Transverse colon (tissue), 4 donors: ENCODE measurements around the gene MAP3K8. TPM values are rescaled to one million over a fixed set of nuclear protein-coding genes. Genes with fewer than 3 reads are reported as not detected.

Experiments
- DNase-seq: peaks from one replicate; pipeline ENCODE4 v3.0.0-alpha.2; 2019
- H3K27ac ChIP-seq, 4 donors: fragments of 200-600 bp; sonication (generic); 2 replicates each; pipeline ENCODE4 v1.5.1; 2016 to 2018; ENCODE audit warnings: inconsistent platforms in 4 of 4
- H3K27me3 ChIP-seq: fragments of 200-600 bp; sonication (generic); 2 replicates; pipeline ENCODE4 v1.5.1; 2017; ENCODE audit warnings: inconsistent platforms
- H3K36me3 ChIP-seq, 4 donors: fragments of 200-600 bp; sonication (generic); 2 replicates each; pipeline ENCODE4 v1.5.1; 2017 to 2019; ENCODE audit warnings: inconsistent platforms in 4 of 4
- H3K4me1 ChIP-seq, 4 donors: fragments of 200-600 bp; sonication (generic); 2 replicates each; pipeline ENCODE4 v1.5.1; 2017 to 2020; ENCODE audit warnings: inconsistent platforms in 4 of 4
- H3K4me3 ChIP-seq, 4 donors: fragments of 200-600 bp; sonication (generic); 1 replicate in 1 of 4; 2 replicates in 3 of 4; pipeline versions ENCODE4 v1.5.1 to v1.6.1; 2017 to 2019; ENCODE audit warnings: inconsistent platforms in 4 of 4
- H3K9me3 ChIP-seq, 2 donors: fragments of 200-600 bp; sonication (generic); 2 replicates each; pipeline ENCODE4 v1.5.1; 2017 to 2019; ENCODE audit warnings: inconsistent platforms in 2 of 2
- CTCF ChIP-seq, 5 experiments: fragments of 200-600 bp in 3 of 5; fragments of 450-650 bp in 2 of 5; sonication (generic) in 3 of 5; IDR thresholded peaks; 1 replicate in 2 of 5; 2 replicates in 3 of 5; pipeline ENCODE4 v1.5.1; 2016 to 2017; ENCODE audit warnings: antibody characterized with exemption in 5 of 5, inconsistent platforms in 3 of 5, mild to moderate bottlenecking in 2 of 5, moderate library complexity in 1 of 5
- EP300 ChIP-seq: sonication (generic); formaldehyde crosslinking; IDR thresholded peaks from one replicate; pipeline ENCODE4 v1.6.1; 2017; ENCODE audit warnings: antibody characterized with exemption, low read depth
- POLR2A ChIP-seq: fragments of 450-650 bp; IDR thresholded peaks from one replicate; pipeline ENCODE4 v1.6.1; 2016; ENCODE audit warnings: antibody characterized with exemption, mild to moderate bottlenecking, moderate library complexity
- POLR2AphosphoS5 ChIP-seq, 3 donors: sonication (generic); formaldehyde crosslinking; IDR thresholded peaks; one replicate each; pipeline ENCODE4 v1.6.1; 2016; ENCODE audit warnings: antibody characterized with exemption in 3 of 3
- WGBS, 2 donors: methylation state at CpG; one replicate each; pipeline ENCODE4 v1.1.5; 2018; ENCODE audit warnings: low coverage in 1 of 2; 5-methylcytosine and 5-hydroxymethylcytosine counted together
- in situ Hi-C, 4 donors: fragments of 200-750 bp; cut with MboI; loops; one replicate each; pipeline versions ENCODE4 v1.15.0 to v1.15.1; 2017; ENCODE audit warnings: low sequenced_read_pairs in 3 of 4, low pct_ligation_motif_present in 1 of 4, low pct_unique_long_range_greater_than_20kb in 1 of 4
- intact Hi-C: fragments of 100-400 bp; cut with DNase I; formaldehyde crosslinking; loops from one replicate; pipeline ENCODE4 v1.15.1; 2023; ENCODE audit warnings: low total_unique reads
- total RNA-seq, 4 donors: library from RNA; depleted of rRNA; stranded (reverse); fragments of >200 nt; gene quantifications; one replicate each; pipeline ENCODE4 v1.1.0, GENCODE V29; 2016

The MAP3K8 gene
- total RNA-seq, 4 donors from 2014 or later = 2.2 to 26.7 (median 11.8) TPM

DNA sequence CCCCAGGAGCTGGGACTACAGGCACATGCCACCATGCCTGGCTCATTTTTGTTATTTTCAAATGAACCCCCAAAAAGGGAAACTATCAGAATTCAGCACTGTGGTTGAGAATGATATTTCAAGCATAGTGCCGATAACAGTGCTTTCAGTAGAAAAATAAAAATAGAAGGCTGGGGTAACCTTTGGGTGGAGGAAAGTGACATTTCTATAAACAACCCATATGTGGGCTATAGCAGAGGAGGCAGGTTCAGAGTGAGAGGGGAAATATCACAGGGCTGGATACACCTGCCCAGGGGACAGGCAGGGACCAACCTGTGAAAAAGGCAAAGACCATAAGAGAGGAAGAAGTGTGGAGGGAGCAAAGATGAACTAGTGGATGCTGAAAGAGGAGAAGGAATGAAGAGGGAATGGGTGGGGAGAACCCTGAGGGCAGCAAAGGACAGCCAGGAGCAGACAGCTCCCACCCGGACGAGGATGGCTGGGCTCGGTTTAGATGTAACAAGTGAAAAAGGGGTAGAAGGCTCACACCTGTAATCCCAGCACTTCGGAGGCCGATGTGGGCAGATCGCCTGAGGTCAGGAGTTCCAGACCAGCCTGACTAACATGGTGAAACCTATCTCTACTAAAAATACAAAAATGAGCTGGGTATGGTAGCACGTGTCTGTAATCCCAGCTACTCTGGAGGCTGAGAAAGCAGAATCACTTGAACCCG, 56.5 kb downstream of the MAP3K8 start:
- intact Hi-C loops = no loop called here
- Histone ChIP-seq H3K9me3 (no peaks in the 10 kb centered on the region), H3K27me3 (no peaks in the 10 kb centered on the region), H3K36me3 (no peaks in the 10 kb centered on the region), H3K4me1 (peaks cover 0 to 9% (median 0%) of the 10 kb centered on the region in 4 donors), H3K4me3 (no peak overlapping the region), H3K27ac (no peak overlapping the region)
- in situ Hi-C loops = no loop called here
- no peak for DNase-seq
- TF ChIP-seq POLR2AphosphoS5 (IDR thresholded peaks at IDR 0.05) (no peak), CTCF (IDR thresholded peaks at IDR 0.05) (no peak), POLR2A (no peak), EP300 (no peak)
- 80 to 86% methylated on average over 1 to 9 of the region's 9 CpGs for WGBS, 2 donors

DNA sequence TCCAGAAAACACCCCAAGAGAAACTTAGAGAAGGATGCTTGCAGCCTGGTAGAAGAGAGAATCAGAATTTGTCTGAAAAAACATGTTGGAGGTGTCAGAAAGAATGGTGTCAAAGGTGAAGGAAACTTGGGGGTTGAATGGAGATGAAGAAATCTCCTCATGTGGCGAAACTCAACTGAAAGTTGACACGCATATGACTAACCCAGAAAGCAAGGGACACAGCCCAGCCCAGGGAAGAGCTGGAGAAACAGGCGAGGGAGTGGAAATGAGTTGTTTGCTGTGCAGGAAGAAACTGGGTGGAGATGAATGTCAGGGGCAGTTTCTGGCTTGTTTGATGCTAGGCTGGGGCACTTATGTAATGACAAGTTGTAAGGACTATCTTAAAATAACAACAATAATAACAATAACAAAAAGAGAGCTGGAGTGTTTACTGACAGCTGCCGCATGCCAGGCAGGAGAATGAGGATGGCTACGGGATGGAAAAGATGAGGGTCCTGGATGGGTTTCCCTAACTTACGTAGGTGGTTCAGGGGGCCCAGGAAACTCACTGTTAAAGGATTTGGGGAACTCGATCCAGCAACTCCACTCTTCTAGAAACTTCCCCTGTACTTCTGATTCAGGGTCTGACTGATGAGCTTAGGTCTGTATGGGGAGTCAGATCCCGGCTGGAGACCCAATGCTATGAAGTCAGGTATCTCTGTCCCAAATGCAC, 57.4 kb downstream of the MAP3K8 start:
- TF ChIP-seq CTCF (IDR thresholded peaks at IDR 0.05) (no peak), POLR2A (no peak), EP300 (no peak), POLR2AphosphoS5 (IDR thresholded peaks at IDR 0.05) (no peak)
- Histone ChIP-seq H3K9me3 (no peaks in the 10 kb centered on the region), H3K27ac (no peak overlapping the region), H3K36me3 (no peaks in the 10 kb centered on the region), H3K27me3 (no peaks in the 10 kb centered on the region), H3K4me1 (peaks cover 0 to 9% (median 0%) of the 10 kb centered on the region in 4 donors), H3K4me3 (no peak overlapping the region)
- intact Hi-C loops (no loop called here), in situ Hi-C loops (no loop called here)
- WGBS, 2 donors = 38 to 73% methylated on average over 2 to 8 of the region's 8 CpGs
- no peak for DNase-seq

DNA sequence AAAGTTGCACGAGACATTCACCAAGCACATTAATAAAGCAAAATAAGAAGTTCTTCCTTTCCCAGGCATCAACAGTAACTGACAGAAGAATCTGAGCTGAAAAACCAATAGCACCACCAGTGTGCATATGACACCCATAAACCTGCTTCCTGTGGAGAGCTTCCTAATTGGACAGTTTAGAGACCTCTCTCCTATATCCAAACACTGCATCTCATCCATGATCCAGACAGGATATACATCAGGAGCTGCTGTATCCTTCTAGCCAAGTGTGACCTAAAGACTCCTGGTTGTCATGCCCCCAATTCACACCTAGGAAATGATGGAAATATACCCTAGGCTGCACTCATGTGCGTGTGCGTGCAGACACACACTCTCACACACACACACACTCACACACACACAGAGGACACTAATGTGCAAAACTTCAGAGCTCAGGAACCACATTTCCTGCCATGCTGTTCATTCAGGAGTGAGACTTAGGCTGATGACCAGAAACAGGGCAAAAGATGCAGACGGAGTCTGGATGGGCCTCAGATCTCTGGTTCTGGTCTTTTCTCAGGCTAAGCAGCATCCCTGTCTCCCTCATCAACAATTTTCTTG, 58.0 kb downstream of the MAP3K8 start:
- Histone ChIP-seq H3K4me1 (peaks cover 0 to 13% (median 0%) of the 10 kb centered on the region in 4 donors), H3K36me3 (no peaks in the 10 kb centered on the region), H3K27me3 (no peaks in the 10 kb centered on the region), H3K4me3 (no peak overlapping the region), H3K27ac (no peak overlapping the region), H3K9me3 (no peaks in the 10 kb centered on the region)
- 80 to 83% methylated on average over 1 to 4 of the region's 4 CpGs for WGBS, 2 donors
- in situ Hi-C loops = no loop called here
- TF ChIP-seq EP300 (no peak), POLR2AphosphoS5 (IDR thresholded peaks at IDR 0.05) (no peak), POLR2A (no peak), CTCF (IDR thresholded peaks at IDR 0.05) (no peak)
- no peak for DNase-seq
- intact Hi-C loops = no loop called here
